DND-41 (cell line): ENCODE measurements around the gene GSTK1.

Experiments used
- ATAC-seq: fragments of 200-7000 bp; cut with Tn5 transposase; 3 replicates; pipeline ENCODE4 v1.9.1; 2021; ENCODE audit warnings: low read depth; ENCODE audit not compliant: insufficient read depth
- DNase-seq: peaks from one replicate; pipeline ENCODE4 v3.0.0-alpha.2; 2020
- H2AFZ ChIP-seq: 2 replicates; pipeline ENCODE4 v1.6.0; 2012; ENCODE audit warnings: low read depth, low read length
- H3K27ac ChIP-seq: 2 replicates; pipeline ENCODE4 v1.5.1; 2012; ENCODE audit warnings: low read length, inconsistent platforms
- H3K27me3 ChIP-seq: fragments of 200-600 bp; sonication (generic); 2 replicates; pipeline ENCODE4 v1.6.0; 2012; ENCODE audit warnings: low read length, mild to moderate bottlenecking, inconsistent platforms; ENCODE audit not compliant: insufficient read depth, poor library complexity
- H3K36me3 ChIP-seq: 2 replicates; pipeline ENCODE4 v1.5.1; 2012; ENCODE audit warnings: low read length, inconsistent platforms; ENCODE audit not compliant: insufficient read depth
- H3K4me1 ChIP-seq: 2 replicates; pipeline ENCODE4 v1.5.1; 2012; ENCODE audit warnings: mild to moderate bottlenecking, low read length; ENCODE audit not compliant: insufficient read depth
- H3K4me2 ChIP-seq: 2 replicates; pipeline ENCODE4 v1.6.0; 2012; ENCODE audit warnings: mild to moderate bottlenecking, moderate library complexity, low read length, inconsistent platforms; ENCODE audit not compliant: insufficient read depth
- H3K4me3 ChIP-seq, 2 experiments: fragments of 200-600 bp in 1 of 2; shearing (Covaris generic) in 1 of 2; 2 replicates each; pipeline ENCODE4 v1.5.1; 2012 to 2016; ENCODE audit warnings: inconsistent platforms in 2 of 2, low read length in 2 of 2, mild to moderate bottlenecking in 2 of 2, low read depth in 1 of 2, moderate library complexity in 1 of 2
- H3K79me2 ChIP-seq: 2 replicates; pipeline ENCODE4 v1.6.0; 2012; ENCODE audit warnings: low read length, inconsistent platforms; ENCODE audit not compliant: insufficient read depth
- H3K9ac ChIP-seq: 2 replicates; pipeline ENCODE4 v1.6.0; 2012; ENCODE audit warnings: low read depth, mild to moderate bottlenecking, inconsistent platforms, low read length, moderate library complexity
- H3K9me3 ChIP-seq: 2 replicates; pipeline ENCODE4 v1.5.1; 2012; ENCODE audit warnings: low read length, moderate library complexity, mild to moderate bottlenecking, inconsistent platforms; ENCODE audit not compliant: insufficient read depth, severe bottlenecking
- H4K20me1 ChIP-seq: 2 replicates; pipeline ENCODE4 v1.6.0; 2012; ENCODE audit warnings: low read length; ENCODE audit not compliant: insufficient read depth
- EZH2 ChIP-seq: IDR thresholded peaks from 3 replicates; pipeline ENCODE4 v1.6.1; 2012; ENCODE audit warnings: borderline replicate concordance, low read depth, mild to moderate bottlenecking, moderate library complexity, low read length, inconsistent platforms; ENCODE audit not compliant: severe bottlenecking
- TF ChIP-seq, protein P1 (sequence below): IDR thresholded peaks from 2 replicates; pipeline ENCODE4 v1.5.1; 2012; ENCODE audit warnings: borderline replicate concordance, low read length, moderate library complexity, mild to moderate bottlenecking; ENCODE audit not compliant: poor library complexity, severe bottlenecking; ENCODE audit errors: extremely low read depth

GSTK1 gene

DNA sequence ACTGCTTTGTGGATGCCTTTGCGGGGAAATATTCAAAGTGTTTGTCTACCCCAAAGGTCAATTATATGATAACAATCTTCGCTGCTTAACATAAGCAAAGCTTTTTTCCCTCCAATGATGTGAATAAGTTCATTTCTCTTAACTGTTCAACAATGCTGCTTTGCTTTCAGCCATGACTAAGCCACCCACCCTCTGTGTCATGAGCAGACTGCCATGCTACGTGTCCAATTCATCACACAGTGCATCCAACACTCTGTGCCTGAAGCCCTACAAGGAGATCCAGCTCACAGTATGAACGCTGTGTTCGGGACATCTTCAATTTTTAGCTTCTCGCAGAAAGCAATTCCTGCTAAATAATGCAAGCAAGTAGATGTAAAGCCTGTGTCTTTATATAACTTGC is 47.1 kb upstream of the GSTK1 start:
- H3K4me3 ChIP-seq = no peak overlapping the region
- no peak overlapping the region for H3K4me2 ChIP-seq
- no peak for ATAC-seq
- TF ChIP-seq EZH2 = no peak
- TF ChIP-seq, protein P1, sequence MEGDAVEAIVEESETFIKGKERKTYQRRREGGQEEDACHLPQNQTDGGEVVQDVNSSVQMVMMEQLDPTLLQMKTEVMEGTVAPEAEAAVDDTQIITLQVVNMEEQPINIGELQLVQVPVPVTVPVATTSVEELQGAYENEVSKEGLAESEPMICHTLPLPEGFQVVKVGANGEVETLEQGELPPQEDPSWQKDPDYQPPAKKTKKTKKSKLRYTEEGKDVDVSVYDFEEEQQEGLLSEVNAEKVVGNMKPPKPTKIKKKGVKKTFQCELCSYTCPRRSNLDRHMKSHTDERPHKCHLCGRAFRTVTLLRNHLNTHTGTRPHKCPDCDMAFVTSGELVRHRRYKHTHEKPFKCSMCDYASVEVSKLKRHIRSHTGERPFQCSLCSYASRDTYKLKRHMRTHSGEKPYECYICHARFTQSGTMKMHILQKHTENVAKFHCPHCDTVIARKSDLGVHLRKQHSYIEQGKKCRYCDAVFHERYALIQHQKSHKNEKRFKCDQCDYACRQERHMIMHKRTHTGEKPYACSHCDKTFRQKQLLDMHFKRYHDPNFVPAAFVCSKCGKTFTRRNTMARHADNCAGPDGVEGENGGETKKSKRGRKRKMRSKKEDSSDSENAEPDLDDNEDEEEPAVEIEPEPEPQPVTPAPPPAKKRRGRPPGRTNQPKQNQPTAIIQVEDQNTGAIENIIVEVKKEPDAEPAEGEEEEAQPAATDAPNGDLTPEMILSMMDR = no peak
- H3K27me3 ChIP-seq = no peaks in the 10 kb centered on the region
- H3K36me3 ChIP-seq = no peaks in the 10 kb centered on the region
- no peaks in the 10 kb centered on the region for H3K9me3 ChIP-seq
- H2AFZ ChIP-seq = no peak overlapping the region
- DNase-seq = no peak
- peaks cover 19% of the 10 kb centered on the region for H3K4me1 ChIP-seq
- no peak overlapping the region for H3K9ac ChIP-seq
- no peaks in the 10 kb centered on the region for H4K20me1 ChIP-seq
- no peaks in the 10 kb centered on the region for H3K79me2 ChIP-seq
- H3K27ac ChIP-seq = no peak overlapping the region

DNA sequence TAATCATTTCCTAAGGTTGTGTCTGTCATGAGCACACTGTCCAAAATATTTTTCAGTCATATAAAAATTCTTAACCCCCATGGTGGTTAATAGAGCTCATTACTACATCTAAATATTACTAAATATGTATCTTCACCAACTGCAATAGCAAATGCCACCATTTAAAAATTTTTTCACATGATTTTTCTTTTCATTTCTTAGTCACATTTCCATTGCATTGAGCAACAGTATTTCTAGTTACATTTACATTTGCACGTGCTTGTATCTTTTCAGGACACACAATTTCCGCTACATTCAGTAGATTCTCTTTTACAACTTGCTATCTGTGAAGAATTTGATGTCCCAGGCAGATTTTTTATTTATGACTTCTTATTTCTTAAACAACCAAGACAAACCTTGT is 46.6 kb upstream of the GSTK1 start:
- DNase-seq (no peak), ATAC-seq (no peak)
- H3K4me2 ChIP-seq = no peak overlapping the region
- no peaks in the 10 kb centered on the region for H3K27me3 ChIP-seq
- H3K9me3 ChIP-seq = no peaks in the 10 kb centered on the region
- no peak overlapping the region for H3K4me3 ChIP-seq
- no peaks in the 10 kb centered on the region for H3K79me2 ChIP-seq
- no peak overlapping the region for H3K9ac ChIP-seq
- H3K36me3 ChIP-seq = no peaks in the 10 kb centered on the region
- TF ChIP-seq EZH2 = no peak
- no peaks in the 10 kb centered on the region for H4K20me1 ChIP-seq
- H3K27ac ChIP-seq = no peak overlapping the region
- no peak overlapping the region for H2AFZ ChIP-seq
- peaks cover 19% of the 10 kb centered on the region for H3K4me1 ChIP-seq

DNA sequence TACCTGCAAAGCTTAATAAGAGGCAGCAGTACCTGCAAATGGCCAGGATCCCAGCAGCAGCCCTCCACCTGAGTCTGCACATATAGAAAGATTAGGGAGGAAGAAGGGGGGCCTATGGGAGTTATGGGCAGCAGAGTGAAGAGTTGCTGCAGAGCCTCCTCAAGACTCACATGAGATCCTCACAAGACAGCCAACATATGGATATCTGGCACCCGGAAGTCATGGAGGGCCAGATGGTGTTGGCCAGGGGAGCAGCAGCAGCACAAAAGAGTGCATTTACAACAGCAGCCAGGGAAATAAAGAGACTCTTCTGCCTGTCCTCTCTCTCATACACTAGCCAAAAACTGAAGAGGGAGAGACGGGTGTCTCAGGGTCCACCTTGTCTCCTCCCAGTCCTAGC is 45.4 kb upstream of the GSTK1 start:
- Histone ChIP-seq H3K9me3 (no peaks in the 10 kb centered on the region), H3K27ac (no peak overlapping the region), H3K36me3 (no peaks in the 10 kb centered on the region), H3K4me1 (peaks cover 19% of the 10 kb centered on the region), H3K4me3 (no peak overlapping the region), H3K9ac (no peak overlapping the region), H3K79me2 (no peaks in the 10 kb centered on the region), H3K4me2 (no peak overlapping the region), H3K27me3 (no peaks in the 10 kb centered on the region), H4K20me1 (no peaks in the 10 kb centered on the region), H2AFZ (no peak overlapping the region)
- DNase-seq = no peak
- TF ChIP-seq, protein P1 = no peak
- TF ChIP-seq EZH2 = no peak
- no peak for ATAC-seq

DNA sequence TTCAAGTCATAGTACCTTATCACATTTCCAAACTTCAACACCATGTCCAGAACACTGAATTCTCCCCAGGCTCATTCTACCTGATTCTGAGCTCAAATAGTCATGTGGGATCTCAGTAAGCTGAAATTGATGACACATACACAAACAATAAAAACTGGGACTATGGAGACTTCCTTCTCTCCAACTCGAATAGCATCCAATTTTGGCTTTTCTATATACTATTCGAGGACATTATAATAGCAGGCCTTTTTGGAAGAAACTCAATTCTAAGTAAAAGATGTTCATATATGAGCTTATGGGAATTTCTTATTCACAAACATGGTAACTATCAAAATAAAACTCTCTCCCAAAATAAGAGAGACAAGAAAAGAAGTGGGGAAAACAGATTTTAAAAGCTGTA is 42.0 kb upstream of the GSTK1 start:
- no peaks in the 10 kb centered on the region for H3K36me3 ChIP-seq
- no peak overlapping the region for H3K4me2 ChIP-seq
- H3K4me3 ChIP-seq = no peak overlapping the region
- no peak for TF ChIP-seq EZH2
- TF ChIP-seq, protein P1 = no peak
- no peak overlapping the region for H3K27ac ChIP-seq
- H3K79me2 ChIP-seq = no peaks in the 10 kb centered on the region
- no peaks in the 10 kb centered on the region for H3K27me3 ChIP-seq
- no peak for DNase-seq
- H4K20me1 ChIP-seq = no peaks in the 10 kb centered on the region
- H3K4me1 ChIP-seq = no peaks in the 10 kb centered on the region
- no peak overlapping the region for H3K9ac ChIP-seq
- H3K9me3 ChIP-seq = no peaks in the 10 kb centered on the region
- no peak overlapping the region for H2AFZ ChIP-seq
- no peak for ATAC-seq
